Activated CD4-positive, alpha-beta T cell treated with anti-CD3 and anti-CD28 coated beads for 36 hours (primary cell): ENCODE data around the gene SORT1. TPM values are rescaled to one million over a fixed set of nuclear protein-coding genes. Genes with fewer than 3 reads are reported as not detected.
"Not testable (repeated sequence)": the region's sequence is repeated elsewhere in the genome, so short reads cannot be mapped to it uniquely, and the experiment has no call there.

Source experiments
- ATAC-seq: fragments of 200-7000 bp; cut with Tn5 transposase; one replicate; pipeline ENCODE4 v1.10.0; 2021; ENCODE audit warnings: mild to moderate bottlenecking, moderate library complexity
- CTCF ChIA-PET: fragments of 350-600 bp; sonication (Branson Sonifier 250); formaldehyde crosslinking; loops from one replicate; lab custom pipeline; 2021; ENCODE audit warnings: antibody characterized with exemption; lab: Charles Lee
- POLR2A ChIA-PET: fragments of 350-600 bp; sonication (Branson Sonifier 250); formaldehyde crosslinking; loops from one replicate; lab custom pipeline; 2021; ENCODE audit warnings: antibody characterized with exemption, inconsistent platforms; lab: Charles Lee
- DNase-seq: peaks from one replicate; pipeline ENCODE4 v3.0.0-alpha.2; 2020
- H3K27ac Mint-ChIP-seq: one replicate; pipeline ENCODE4 v1.8.0; 2021; ENCODE audit warnings: mixed read lengths
- H3K27me3 Mint-ChIP-seq: one replicate; pipeline ENCODE4 v1.8.0; 2021; ENCODE audit warnings: mixed read lengths
- H3K36me3 Mint-ChIP-seq: one replicate; pipeline ENCODE4 v1.8.0; 2021; ENCODE audit warnings: low read depth, mixed read lengths
- H3K4me1 Mint-ChIP-seq: one replicate; pipeline ENCODE4 v1.8.0; 2021; ENCODE audit warnings: mixed read lengths
- H3K4me3 Mint-ChIP-seq: one replicate; pipeline ENCODE4 v1.8.0; 2021; ENCODE audit warnings: mild to moderate bottlenecking, moderate library complexity, mixed read lengths
- H3K9me3 Mint-ChIP-seq: one replicate; pipeline ENCODE4 v1.8.0; 2021; ENCODE audit warnings: low read depth, mixed read lengths
- intact Hi-C, 2 experiments: fragments of 100-400 bp; cut with DNase I in 1 of 2; cut with micrococcal nuclease in 1 of 2; formaldehyde crosslinking; loops; one replicate each; pipeline versions ENCODE4 v1.14.2 to v1.15.1; 2022 to 2024; cut with DNase I, micrococcal nuclease
- total RNA-seq, 2 experiments: library from RNA; stranded (reverse); gene quantifications; one replicate each; pipeline ENCODE4 v1.2.3, GENCODE V29; 2021

The SORT1 gene
- total RNA-seq, 2 experiments from 2014 or later: 0.39 to 0.55 TPM

DNA sequence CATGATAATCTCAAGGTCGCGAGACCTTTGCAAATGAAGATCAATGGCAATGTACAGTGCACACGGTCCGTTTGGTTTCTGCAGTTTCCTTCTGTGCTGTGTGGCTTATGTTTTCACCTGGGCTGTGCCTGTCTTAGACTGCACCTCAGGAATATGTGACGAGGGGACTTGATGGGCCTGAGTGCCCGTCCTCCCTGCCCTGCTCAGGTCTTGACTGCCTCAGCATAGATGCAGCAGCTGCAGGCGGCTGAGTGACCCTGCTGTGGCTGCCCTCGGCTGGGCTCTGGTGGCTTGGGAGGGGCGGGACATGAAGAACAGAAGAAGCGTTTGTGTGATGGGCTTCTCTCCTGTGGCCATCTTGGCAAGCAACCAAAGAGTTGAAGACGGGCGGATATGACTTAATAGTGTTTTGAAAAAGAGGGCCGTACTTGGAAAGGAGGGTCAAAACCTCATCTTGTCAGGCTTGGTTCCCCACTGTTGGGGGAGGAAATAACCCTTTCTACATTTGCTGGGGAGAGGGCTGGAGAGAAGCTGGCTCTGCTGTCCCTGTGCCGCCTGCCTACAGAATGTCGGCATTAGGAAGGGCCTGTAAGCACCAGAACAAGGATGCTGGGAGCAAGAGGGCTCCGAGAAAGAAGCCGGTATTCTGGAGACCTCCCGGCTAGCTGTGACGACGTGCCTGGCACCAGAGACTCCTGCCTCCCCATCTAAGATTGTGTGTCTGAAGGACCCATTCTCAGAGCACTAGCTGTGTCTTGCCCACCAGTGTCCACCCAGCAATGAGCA lies 98.0 kb downstream of the SORT1 start:
- intact Hi-C loops: loop anchor here in 1 of 2 experiments (5.0 kb wide), 1 partner anchor 58 kb away; no protein-coding TSS in a partner anchor
- DNase-seq (no peak), ATAC-seq (no peak)
- Mint-ChIP-seq H3K27ac (no peak overlapping the region), H3K9me3 (no peaks in the 10 kb centered on the region), H3K4me1 (no peaks in the 10 kb centered on the region), H3K27me3 (peaks cover 8% of the 10 kb centered on the region), H3K36me3 (no peaks in the 10 kb centered on the region), H3K4me3 (no peak overlapping the region)
- CTCF ChIA-PET: no interaction called here
- POLR2A ChIA-PET: interaction anchor here (1.3 kb wide), 1 partner anchor 17 kb away, joined by 5 read pairs; the partner anchor contains the start of gene PSRC1

DNA sequence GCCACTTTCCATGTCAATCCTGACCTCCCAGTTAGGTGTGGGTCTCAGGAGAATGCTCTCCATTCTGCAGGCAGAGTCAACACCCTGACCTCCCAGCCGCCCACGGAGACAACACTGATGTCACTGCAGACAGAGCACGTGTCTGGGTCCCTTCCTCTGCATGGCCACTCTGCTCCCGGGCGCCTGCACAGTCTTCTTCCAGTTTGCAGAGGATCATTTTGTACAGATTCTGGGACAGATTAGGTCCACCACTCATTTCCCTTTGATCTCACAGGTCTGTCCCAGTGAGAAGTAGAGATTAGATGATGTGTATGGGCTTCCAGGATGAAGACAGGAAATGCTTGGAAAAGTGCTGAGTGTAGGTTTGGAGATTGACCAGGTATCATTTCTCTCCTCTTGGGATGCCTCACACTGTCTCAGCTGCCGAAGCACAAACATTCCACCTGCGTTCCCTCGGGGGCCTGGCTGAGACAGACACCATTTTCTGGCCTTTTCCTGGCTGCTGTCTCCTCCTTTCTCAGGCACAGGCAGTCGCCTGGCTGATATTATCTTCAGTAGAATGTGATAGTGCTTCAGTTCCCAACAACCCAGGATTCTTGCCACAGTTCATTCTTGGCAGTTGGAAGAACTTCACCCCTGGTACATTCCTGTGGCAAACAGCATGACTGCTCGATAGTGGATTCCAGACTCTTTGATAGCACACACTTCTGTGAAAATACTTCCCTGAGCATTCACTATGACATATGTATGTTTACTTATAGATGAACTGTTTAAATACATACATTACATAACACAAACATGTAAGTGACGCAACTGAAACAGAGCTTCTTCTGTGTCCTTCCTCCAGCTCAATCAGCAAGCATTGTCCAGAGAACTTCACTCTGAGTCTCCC lies 98.8 kb downstream of the SORT1 start:
- H3K9me3 Mint-ChIP-seq: no peaks in the 10 kb centered on the region
- H3K27me3 Mint-ChIP-seq: peaks cover 8% of the 10 kb centered on the region
- H3K4me3 Mint-ChIP-seq: no peak overlapping the region
- CTCF ChIA-PET: no interaction called here
- POLR2A ChIA-PET: no interaction called here
- no peaks in the 10 kb centered on the region for H3K36me3 Mint-ChIP-seq
- H3K27ac Mint-ChIP-seq: no peak overlapping the region
- H3K4me1 Mint-ChIP-seq: no peaks in the 10 kb centered on the region
- no peak for ATAC-seq
- intact Hi-C loops: no loop called here
- peak; percentile 60 for DNase-seq

- CTCF ChIA-PET: interaction anchor here (0.9 to 1.3 kb wide), 3 partner anchors 14 to 106 kb away, joined by 3 read pairs; partner anchors contain the start of gene PSRC1
- Mint-ChIP-seq H3K9me3 (no peaks in the 10 kb centered on the region), H3K4me3 (no peak overlapping the region), H3K4me1 (no peaks in the 10 kb centered on the region), H3K36me3 (no peaks in the 10 kb centered on the region), H3K27me3 (peaks cover 9% of the 10 kb centered on the region), H3K27ac (no peak overlapping the region)
- intact Hi-C loops: no loop called here
- DNase-seq: no peak
- ATAC-seq: no peak
- POLR2A ChIA-PET: no interaction called here
Observed at GRCh38 chr1:109296782-109297181, 100.9 kb downstream of the SORT1 start.

DNA sequence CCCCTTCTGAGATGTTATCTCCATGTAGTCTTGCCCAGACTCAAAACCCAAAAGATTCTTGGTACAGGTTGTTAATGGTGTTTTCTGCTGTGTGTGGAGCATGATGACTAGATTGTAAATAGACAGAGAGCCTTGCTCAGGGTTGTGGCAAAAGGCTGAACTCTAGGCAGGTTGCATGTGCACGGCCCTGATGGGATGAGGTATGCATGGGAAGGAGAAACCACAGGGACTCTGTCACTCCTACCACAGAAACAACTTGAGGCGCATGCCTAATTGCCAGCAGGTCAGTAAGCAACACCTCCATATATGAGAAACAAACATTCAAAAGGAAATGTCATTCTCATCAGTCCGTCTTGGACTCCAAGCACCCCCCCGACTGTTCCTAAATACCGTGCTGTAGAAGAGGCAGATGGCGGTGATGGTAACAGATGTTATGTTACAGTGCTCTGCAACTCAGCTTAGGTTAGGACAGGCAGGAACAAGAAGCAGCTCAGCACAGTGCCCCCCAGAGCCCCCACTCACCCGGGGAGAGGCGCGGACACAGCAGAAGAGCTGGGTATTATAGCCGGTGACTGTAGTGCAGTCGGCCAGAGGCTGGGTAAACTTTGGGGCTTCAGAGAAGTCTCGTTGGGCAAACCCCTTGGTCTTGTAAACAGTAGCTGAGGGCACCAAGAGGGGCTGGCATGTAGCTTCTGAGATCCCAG lies 101.9 kb downstream of the SORT1 start:
- CTCF ChIA-PET: interaction anchor here (0.9 to 1.5 kb wide), 4 partner anchors 13 to 107 kb away, joined by 3 to 4 read pairs (median 3); partner anchors contain the start of genes PSRC1 and SORT1
- H3K4me1 Mint-ChIP-seq: no peaks in the 10 kb centered on the region
- ATAC-seq (no peak), DNase-seq (no peak)
- intact Hi-C loops: no loop called here
- no peaks in the 10 kb centered on the region for H3K36me3 Mint-ChIP-seq
- POLR2A ChIA-PET: no interaction called here
- H3K4me3 Mint-ChIP-seq: no peak overlapping the region
- peaks cover 9% of the 10 kb centered on the region for H3K27me3 Mint-ChIP-seq
- no peak overlapping the region for H3K27ac Mint-ChIP-seq
- H3K9me3 Mint-ChIP-seq: no peaks in the 10 kb centered on the region

DNA sequence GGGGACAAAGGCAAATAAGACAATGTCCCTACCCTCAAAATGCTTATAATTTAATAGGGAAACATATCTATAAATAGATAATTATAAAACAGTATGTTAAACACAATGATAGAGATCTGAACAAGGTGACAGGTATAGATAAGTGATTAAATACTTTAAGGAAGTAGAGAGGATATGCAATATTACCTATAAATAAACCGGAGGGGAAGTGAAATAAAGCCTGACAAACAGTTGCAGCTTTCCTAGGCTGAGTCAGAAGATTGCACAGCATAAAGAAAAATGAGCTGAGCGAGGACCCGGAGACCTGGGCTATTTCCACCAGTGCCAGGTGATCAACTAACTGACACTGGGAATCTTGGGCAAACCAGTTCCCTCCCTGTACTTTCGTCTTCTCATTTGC lies 103.2 kb downstream of the SORT1 start:
- ATAC-seq: no peak
- no peak overlapping the region for H3K4me3 Mint-ChIP-seq
- peaks cover 9% of the 10 kb centered on the region for H3K27me3 Mint-ChIP-seq
- H3K27ac Mint-ChIP-seq: no peak overlapping the region
- ChIA-PET CTCF (interaction anchor here (1.5 kb wide), 1 partner anchor 104 kb away, joined by 4 read pairs; the partner anchor contains the start of gene SORT1), POLR2A (no interaction called here)
- intact Hi-C loops: no loop called here
- no peaks in the 10 kb centered on the region for H3K36me3 Mint-ChIP-seq
- no peaks in the 10 kb centered on the region for H3K4me1 Mint-ChIP-seq
- no peak for DNase-seq
- no peaks in the 10 kb centered on the region for H3K9me3 Mint-ChIP-seq

DNA sequence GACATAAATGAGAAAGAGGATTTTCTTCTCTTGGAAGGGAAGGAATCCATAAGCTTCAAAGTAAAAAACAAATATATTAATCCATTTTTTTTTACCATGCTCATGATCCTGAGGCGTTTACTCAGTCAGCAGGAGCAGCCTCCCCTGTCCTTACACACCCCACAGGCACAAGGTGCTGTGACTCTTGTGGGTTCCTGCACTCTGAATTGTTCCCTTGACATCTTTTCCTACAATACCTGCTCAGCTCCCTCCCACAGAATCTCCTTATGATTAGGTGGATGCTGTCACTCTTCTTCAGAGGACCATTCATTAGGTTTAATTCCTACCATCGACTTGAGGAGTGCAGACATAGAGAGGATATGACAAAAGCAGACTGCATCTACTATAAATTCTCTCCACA lies 104.7 kb downstream of the SORT1 start:
- H3K4me1 Mint-ChIP-seq: no peaks in the 10 kb centered on the region
- ChIA-PET POLR2A (no interaction called here), CTCF (interaction anchor here (1.2 kb wide), 2 partner anchors 16 to 24 kb away, joined by 3 read pairs; no protein-coding TSS in a partner anchor)
- no peak overlapping the region for H3K27ac Mint-ChIP-seq
- no peaks in the 10 kb centered on the region for H3K9me3 Mint-ChIP-seq
- ATAC-seq: no peak
- H3K4me3 Mint-ChIP-seq: no peak overlapping the region
- DNase-seq: no peak
- no peaks in the 10 kb centered on the region for H3K36me3 Mint-ChIP-seq
- H3K27me3 Mint-ChIP-seq: peaks cover 12% of the 10 kb centered on the region
- intact Hi-C loops: no loop called here

DNA sequence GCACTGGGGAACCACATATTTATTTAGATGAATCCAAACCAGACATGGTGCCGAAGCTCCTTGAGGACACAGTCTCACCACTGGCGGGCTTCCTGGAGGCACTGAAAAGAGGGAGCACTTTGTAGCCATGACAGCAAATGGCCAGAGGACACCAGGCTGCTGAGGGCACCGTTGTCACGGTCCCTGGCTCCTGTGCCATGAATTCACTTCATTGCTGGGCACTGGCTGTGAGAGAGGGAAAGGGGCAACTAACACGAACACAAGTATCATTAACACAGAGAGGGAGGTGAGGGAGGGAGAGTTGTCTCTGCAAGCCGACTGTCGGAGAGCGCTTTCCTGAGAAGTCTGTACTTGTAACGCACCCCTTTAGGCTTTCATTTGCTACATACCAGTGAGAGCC lies 105.4 kb downstream of the SORT1 start:
- intact Hi-C loops: no loop called here
- ATAC-seq (no peak), DNase-seq (no peak)
- Mint-ChIP-seq H3K27ac (no peak overlapping the region), H3K36me3 (no peaks in the 10 kb centered on the region), H3K4me3 (no peak overlapping the region), H3K27me3 (peaks cover 12% of the 10 kb centered on the region), H3K9me3 (no peaks in the 10 kb centered on the region), H3K4me1 (no peaks in the 10 kb centered on the region)
- CTCF ChIA-PET: interaction anchor here (1.1 to 1.2 kb wide), 3 partner anchors 15 to 106 kb away, joined by 3 to 5 read pairs (median 3); no protein-coding TSS in a partner anchor
- POLR2A ChIA-PET: no interaction called here

GRCh38 chr1:109290998-109291397 lies 106.7 kb downstream of the SORT1 start:
- CTCF ChIA-PET: no interaction called here
- Mint-ChIP-seq H3K9me3 (no peaks in the 10 kb centered on the region), H3K4me3 (no peak overlapping the region), H3K4me1 (no peaks in the 10 kb centered on the region), H3K27ac (no peak overlapping the region), H3K36me3 (no peaks in the 10 kb centered on the region), H3K27me3 (peaks cover 10% of the 10 kb centered on the region)
- intact Hi-C loops: no loop called here
- ATAC-seq (no peak), DNase-seq (no peak)
- POLR2A ChIA-PET: no interaction called here

- no peak for ATAC-seq
- no peak for DNase-seq
- ChIA-PET CTCF (no interaction called here), POLR2A (no interaction called here)
- Mint-ChIP-seq H3K36me3 (no peaks in the 10 kb centered on the region), H3K4me1 (no peaks in the 10 kb centered on the region), H3K27ac (no peak overlapping the region), H3K27me3 (peaks cover 6% of the 10 kb centered on the region), H3K4me3 (no peak overlapping the region), H3K9me3 (no peaks in the 10 kb centered on the region)
- intact Hi-C loops: no loop called here
Observed at GRCh38 chr1:109290137-109290536, 107.6 kb downstream of the SORT1 start.

DNA sequence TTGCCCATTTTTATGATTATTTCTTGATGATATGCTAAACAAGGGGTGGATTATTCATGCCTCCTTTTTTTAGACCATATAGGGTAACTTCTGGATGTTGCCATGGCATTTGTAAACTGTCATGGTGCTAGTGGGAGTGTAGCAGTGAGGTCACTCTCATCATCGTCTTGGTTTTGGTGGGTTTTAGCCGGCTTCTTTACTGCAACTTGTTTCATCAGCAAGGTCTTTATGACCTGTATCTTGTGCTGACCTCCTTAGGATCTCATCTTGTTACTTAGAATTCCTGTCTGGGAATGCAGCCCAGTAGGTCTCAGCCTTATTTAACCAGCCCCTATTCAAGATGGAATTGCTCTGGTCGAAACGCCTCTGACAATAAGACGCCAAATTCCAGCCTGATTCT lies 111.0 kb downstream of the SORT1 start:
- POLR2A ChIA-PET, H3K4me3 Mint-ChIP-seq: not testable (repeated sequence)

More for the DNA sequence above, 111.0 kb downstream of the SORT1 start:
- H3K9me3 Mint-ChIP-seq, intact Hi-C loops, DNase-seq, ATAC-seq, H3K36me3 Mint-ChIP-seq, H3K27ac Mint-ChIP-seq, CTCF ChIA-PET, H3K27me3 Mint-ChIP-seq: not testable (repeated sequence)
- H3K4me1 Mint-ChIP-seq: peaks cover 10% of the 10 kb centered on the region
